Retina (tissue), 1 donor: ENCODE results near the gene DAB1.

Source experiments
- DNase-seq: peaks from one replicate; pipeline ENCODE4 v3.0.0-alpha.2; 2016

The DAB1 gene

GRCh38 chr1:57210881-57211280, 213.0 kb downstream of the DAB1 start:
- no peak for DNase-seq

DNA sequence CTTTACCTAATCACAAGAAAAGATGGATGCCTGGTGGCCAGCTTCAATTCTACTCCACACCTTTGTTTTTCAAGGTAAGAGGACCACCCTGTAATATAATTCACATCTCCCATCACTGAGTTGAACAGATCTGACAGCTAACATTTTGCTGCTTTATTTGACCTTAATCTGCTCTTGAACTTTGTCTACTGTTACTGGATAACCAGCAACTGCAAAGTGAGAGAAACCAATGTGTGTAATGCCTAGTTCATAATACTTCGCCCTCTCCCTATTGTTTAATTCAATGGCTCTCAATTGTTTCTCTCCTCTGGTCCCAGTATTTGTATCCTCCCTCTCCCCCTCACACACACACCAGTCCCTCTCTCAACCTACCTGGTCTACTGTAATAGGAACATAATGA, 214.4 kb downstream of the DAB1 start:
- no peak for DNase-seq

DNA sequence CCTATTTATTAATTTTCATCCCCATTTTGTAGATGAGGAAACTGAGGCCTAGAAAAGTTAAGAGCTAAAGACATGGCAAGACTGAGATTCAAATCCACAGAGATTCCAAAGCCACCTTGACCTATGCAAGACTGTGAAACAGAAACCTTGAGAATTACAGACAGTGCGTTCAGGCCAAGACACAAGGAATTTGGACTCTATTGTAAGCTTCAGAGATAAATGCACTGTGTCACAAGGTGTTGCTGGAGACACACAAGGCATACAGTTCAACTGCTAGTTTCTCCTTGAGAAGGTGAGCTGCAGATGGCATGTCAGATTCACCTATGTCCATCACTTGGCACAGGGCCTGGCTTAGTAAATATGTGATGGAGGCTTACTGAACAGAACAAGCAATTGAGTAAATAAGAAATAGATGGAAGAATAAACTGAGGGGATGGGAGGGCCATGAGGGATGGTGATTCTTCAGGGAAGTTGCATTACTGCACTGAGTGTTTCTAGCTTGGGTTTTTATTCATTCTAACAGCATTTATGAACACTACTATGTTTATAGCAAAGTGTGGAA, 215.0 kb downstream of the DAB1 start:
- DNase-seq = no peak

DNA sequence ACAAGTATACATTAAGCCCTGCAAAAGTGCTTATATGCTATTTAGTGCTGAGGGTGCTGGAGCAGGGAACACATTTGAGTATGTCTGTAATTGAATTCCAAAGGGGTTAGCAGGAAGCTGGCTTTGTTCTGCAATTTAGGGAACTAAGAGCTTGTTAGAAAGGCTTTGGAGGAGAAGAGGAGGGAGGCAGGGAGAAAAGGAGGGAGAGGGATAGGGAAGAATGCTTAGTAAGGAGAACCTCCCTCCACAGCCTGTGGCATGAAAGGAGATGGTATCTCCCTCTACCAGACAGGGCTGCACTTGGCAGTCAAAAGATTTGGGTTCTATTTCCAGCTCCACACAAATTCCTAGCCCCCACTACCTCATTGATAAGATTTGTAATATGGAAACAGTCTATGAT, 217.8 kb downstream of the DAB1 start:
- DNase-seq = peak; percentile 24

GRCh38 chr1:57204942-57205787, 218.7 kb downstream of the DAB1 start:
- DNase-seq = no peak

GRCh38 chr1:57204091-57204490, 219.8 kb downstream of the DAB1 start:
- DNase-seq = no peak

DNA sequence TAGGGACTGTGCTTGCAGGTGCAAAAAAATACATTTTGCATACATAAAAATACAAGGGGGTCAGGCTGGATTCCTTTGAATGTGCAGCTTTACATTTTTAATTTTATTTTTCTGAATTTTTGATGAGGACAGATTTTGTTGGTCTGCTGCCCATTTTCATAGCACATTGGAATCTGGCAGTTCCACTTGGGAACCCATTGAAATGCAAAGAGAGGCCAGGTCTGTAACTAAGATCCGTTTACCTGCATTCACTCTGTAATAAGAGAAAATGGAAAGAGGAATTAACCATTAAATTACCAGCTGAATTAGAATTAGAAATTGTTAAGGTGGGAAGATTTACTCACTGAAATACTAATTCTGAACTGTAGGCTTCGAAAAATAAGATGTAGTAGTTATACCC, 221.6 kb downstream of the DAB1 start:
- DNase-seq = no peak

GRCh38 chr1:57198912-57199311, 224.9 kb downstream of the DAB1 start:
- DNase-seq = no peak

GRCh38 chr1:57195436-57195941, 228.4 kb downstream of the DAB1 start:
- no peak for DNase-seq

DNA sequence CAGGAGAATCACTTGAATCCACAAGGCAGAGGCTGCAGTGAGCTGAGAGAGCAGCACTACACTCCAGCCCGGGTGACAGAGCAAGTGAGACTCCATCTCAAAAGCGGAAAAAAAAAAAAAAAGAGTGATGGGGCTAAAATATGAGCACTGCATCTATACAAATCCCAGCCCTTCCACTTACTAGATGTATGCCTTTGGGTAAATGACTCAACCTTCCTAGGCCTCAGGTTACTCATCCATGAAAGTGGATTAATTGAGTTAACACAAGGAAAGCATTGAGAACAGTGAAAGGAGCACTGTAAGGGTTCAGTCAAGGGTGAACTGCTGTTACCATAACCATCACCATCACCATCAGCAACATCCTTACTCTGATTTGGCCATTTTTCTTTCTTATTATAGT, 231.6 kb downstream of the DAB1 start:
- DNase-seq = peak; percentile 39

GRCh38 chr1:57190898-57191297, 233.0 kb downstream of the DAB1 start:
- no peak for DNase-seq

GRCh38 chr1:57188168-57188567, 235.7 kb downstream of the DAB1 start:
- no peak for DNase-seq

DNA sequence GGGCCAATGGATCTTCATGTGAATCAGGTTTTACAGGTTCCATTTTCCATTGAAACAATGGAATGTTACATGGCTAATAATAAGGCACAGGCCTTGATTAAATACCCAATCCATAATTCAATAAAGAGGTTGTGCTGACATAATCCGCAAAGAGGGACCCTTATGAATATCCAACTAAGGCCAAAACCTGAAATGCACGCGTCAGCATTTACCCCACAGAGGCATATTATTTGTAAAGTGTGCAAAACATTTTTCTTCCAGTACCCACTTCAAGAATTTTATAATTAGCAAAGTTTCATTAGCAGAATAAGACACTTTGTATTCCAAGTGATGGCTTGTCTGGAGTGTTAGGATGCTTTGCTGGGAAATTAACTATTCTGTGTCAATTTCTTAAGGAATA, 237.4 kb downstream of the DAB1 start:
- DNase-seq = no peak

GRCh38 chr1:57179001-57179400, 244.9 kb downstream of the DAB1 start:
- no peak for DNase-seq

- no peak for DNase-seq
Observed at GRCh38 chr1:57175506-57175905, 248.4 kb downstream of the DAB1 start.

DNA sequence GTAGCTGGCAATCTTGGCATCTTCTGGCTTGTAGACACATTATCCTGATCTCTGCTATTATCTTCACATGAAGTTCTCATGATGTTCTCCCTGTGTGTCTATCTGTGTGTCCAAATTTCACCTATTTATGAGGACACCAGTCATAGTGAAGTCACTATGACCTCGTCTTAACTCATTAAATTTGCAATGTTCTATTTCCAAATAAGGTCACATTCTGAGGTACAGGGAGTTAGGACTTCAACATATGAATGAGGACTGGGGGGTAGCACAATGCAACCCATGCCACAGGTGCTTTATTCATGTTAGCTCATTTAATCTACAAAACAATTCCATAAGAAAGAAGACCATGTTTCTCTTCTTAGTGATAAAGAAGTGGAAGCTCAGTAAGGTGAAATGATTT, 251.8 kb downstream of the DAB1 start:
- no peak for DNase-seq

DNA sequence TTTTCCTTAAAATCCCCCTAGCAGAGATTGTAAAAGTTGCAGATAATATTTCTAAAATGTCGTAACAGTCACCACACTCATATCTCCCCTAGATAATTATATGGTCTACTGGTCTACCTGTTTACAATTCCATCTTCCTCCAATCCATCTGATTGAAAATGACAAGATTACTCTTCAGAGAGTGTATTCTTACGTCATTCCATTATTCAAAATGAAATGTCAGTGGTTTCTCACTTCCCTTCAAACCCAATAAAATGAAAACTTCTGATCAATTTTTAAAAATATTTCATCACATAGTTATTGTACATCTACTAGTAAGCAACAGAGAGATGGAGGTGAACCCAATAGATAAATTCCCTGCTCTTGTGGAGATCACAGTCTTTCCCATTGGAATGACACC, 255.9 kb downstream of the DAB1 start:
- DNase-seq = no peak

GRCh38 chr1:57165546-57165945, 258.3 kb downstream of the DAB1 start:
- no peak for DNase-seq

- no peak for DNase-seq
Observed at GRCh38 chr1:57164584-57164983, 259.3 kb downstream of the DAB1 start.

- DNase-seq = no peak
Observed at GRCh38 chr1:57163789-57164188, 260.1 kb downstream of the DAB1 start.

- DNase-seq = no peak
Observed at GRCh38 chr1:57163325-57163724, 260.5 kb downstream of the DAB1 start.

- no peak for DNase-seq
Observed at GRCh38 chr1:57162607-57163261, 261.1 kb downstream of the DAB1 start.

DNA sequence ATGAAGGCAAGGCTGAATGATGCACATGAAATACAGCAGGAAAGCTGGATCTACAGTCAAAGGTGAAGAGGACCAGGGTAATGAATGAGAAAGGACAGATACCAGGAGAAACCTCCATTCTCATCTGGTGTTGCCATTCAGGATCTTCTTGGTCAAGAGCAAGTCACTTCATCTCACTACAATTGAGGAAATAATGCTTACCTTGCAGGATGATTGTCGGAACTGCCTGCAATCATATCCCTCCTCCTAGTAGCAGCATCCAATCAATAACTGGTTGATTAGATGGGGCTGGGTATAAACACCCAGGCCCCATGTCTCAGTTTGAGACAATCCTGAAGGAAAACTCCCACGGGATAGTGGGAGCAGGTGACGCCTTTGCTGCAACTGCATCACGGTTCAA, 263.3 kb downstream of the DAB1 start:
- DNase-seq = no peak

GRCh38 chr1:57158604-57158998, 265.3 kb downstream of the DAB1 start:
- no peak for DNase-seq
